ENCODE measurements around the gene FAM187B. TPM values are rescaled to one million over a fixed set of nuclear protein-coding genes. Genes with fewer than 3 reads are reported as not detected.
"Not testable (repeated sequence)": the region's sequence is repeated elsewhere in the genome, so short reads cannot be mapped to it uniquely, and the experiment has no call there.

Gene FAM187B
- total and polyA plus RNA-seq, 7 donors: not detected

- TF ChIP-seq EP300 (IDR thresholded peaks at IDR 0.05) (no peak), POLR2A (IDR thresholded peaks at IDR 0.05) (no peak), POLR2AphosphoS5 (IDR thresholded peaks at IDR 0.05) (no peak), CTCF (IDR thresholded peaks at IDR 0.05) (no peak)
- peaks cover 0 to 6% (median 3%) of the 10 kb centered on the region in 4 donors for H3K9me3 ChIP-seq
- 85 to 88% methylated on average over 7 of the region's 7 CpGs for WGBS, 2 donors
- H3K4me1 ChIP-seq: no peaks in the 10 kb centered on the region
- peaks cover 0 to 32% (median 6%) of the 10 kb centered on the region in 3 donors for H3K27me3 ChIP-seq
- H3K36me3 ChIP-seq: no peaks in the 10 kb centered on the region
- no peak overlapping the region for H3K4me3 ChIP-seq
- no peak overlapping the region for H3K27ac ChIP-seq
- intact Hi-C loops (cut with DNase I): no loop called here
- no peak for DNase-seq
These were observed 6.0 kb downstream of the FAM187B start for GRCh38 chr19:35222373-35223015.

- H3K36me3 ChIP-seq; H3K4me1 ChIP-seq; H3K27ac ChIP-seq; intact Hi-C loops (cut with DNase I); H3K4me3 ChIP-seq; DNase-seq; H3K9me3 ChIP-seq: not testable (repeated sequence)
- 88 to 90% methylated on average over 4 of the region's 4 CpGs for WGBS, 2 donors
- peaks cover 0 to 26% (median 6%) of the 10 kb centered on the region in 3 donors for H3K27me3 ChIP-seq
These were observed 7.5 kb downstream of the FAM187B start for GRCh38 chr19:35220973-35221590.

- no peak for DNase-seq
- WGBS, 2 donors: 36 to 71% methylated on average over 3 of the region's 3 CpGs
- no peaks in the 10 kb centered on the region for H3K36me3 ChIP-seq
- H3K4me1 ChIP-seq: no peaks in the 10 kb centered on the region
- peaks cover 0 to 20% (median 6%) of the 10 kb centered on the region in 3 donors for H3K27me3 ChIP-seq
- no peak overlapping the region for H3K27ac ChIP-seq
- H3K9me3 ChIP-seq: peaks cover 0 to 6% (median 3%) of the 10 kb centered on the region in 4 donors
- no peak for TF ChIP-seq CTCF (IDR thresholded peaks at IDR 0.05)
- no peak for TF ChIP-seq EP300 (IDR thresholded peaks at IDR 0.05)
- TF ChIP-seq POLR2AphosphoS5 (IDR thresholded peaks at IDR 0.05): no peak
- TF ChIP-seq POLR2A (IDR thresholded peaks at IDR 0.05): no peak
- intact Hi-C loops (cut with DNase I): no loop called here
- no peak overlapping the region for H3K4me3 ChIP-seq
These were observed 8.1 kb downstream of the FAM187B start for GRCh38 chr19:35220315-35220921.

- H3K9me3 ChIP-seq: peaks cover 0 to 6% (median 3%) of the 10 kb centered on the region in 4 donors
- no peak overlapping the region for H3K4me3 ChIP-seq
- TF ChIP-seq EP300 (IDR thresholded peaks at IDR 0.05): no peak
- TF ChIP-seq CTCF (IDR thresholded peaks at IDR 0.05): no peak
- TF ChIP-seq POLR2A (IDR thresholded peaks at IDR 0.05): no peak
- no peak for TF ChIP-seq POLR2AphosphoS5 (IDR thresholded peaks at IDR 0.05)
- peaks cover 0 to 6% (median 5%) of the 10 kb centered on the region in 4 donors for H3K4me1 ChIP-seq
- H3K27me3 ChIP-seq: peaks cover 0 to 8% (median 0%) of the 10 kb centered on the region in 3 donors
- no peaks in the 10 kb centered on the region for H3K36me3 ChIP-seq
- 60 to 95% methylated on average over 1 of the region's 1 CpG for WGBS, 2 donors
- intact Hi-C loops (cut with DNase I): no loop called here
- no peak overlapping the region for H3K27ac ChIP-seq
- no peak for DNase-seq
These were observed 9.5 kb downstream of the FAM187B start for GRCh38 chr19:35219008-35219407.

GRCh38 chr19:35217649-35217990 lies 10.9 kb downstream of the FAM187B start:
- H3K36me3 ChIP-seq: no peaks in the 10 kb centered on the region
- H3K9me3 ChIP-seq: peaks cover 0 to 6% (median 1%) of the 10 kb centered on the region in 4 donors
- H3K27ac ChIP-seq: no peak overlapping the region
- peaks cover 0 to 16% (median 13%) of the 10 kb centered on the region in 4 donors for H3K4me1 ChIP-seq
- TF ChIP-seq CTCF (IDR thresholded peaks at IDR 0.05): no peak
- no peak for TF ChIP-seq POLR2AphosphoS5 (IDR thresholded peaks at IDR 0.05)
- no peak for TF ChIP-seq POLR2A (IDR thresholded peaks at IDR 0.05)
- no peak for DNase-seq
- peaks cover 0 to 5% (median 0%) of the 10 kb centered on the region in 3 donors for H3K27me3 ChIP-seq
- H3K4me3 ChIP-seq: no peak overlapping the region
- intact Hi-C loops (cut with DNase I): no loop called here

All from sigmoid colon (tissue), 7 donors.